GM12878 (cell line): ENCODE results near the gene TOLLIP. TPM values are rescaled to one million over a fixed set of nuclear protein-coding genes. Genes with fewer than 3 reads are reported as not detected.

Source experiments
- ATF2 ChIP-seq: IDR thresholded peaks from 2 replicates; pipeline ENCODE4 v1.6.1; 2012; ENCODE audit warnings: low read length, inconsistent platforms
- ATF3 ChIP-seq: IDR thresholded peaks from 2 replicates; pipeline ENCODE4 v1.6.1; 2011; ENCODE audit warnings: low read depth, mild to moderate bottlenecking, low read length, moderate library complexity, borderline replicate concordance; ENCODE audit errors: extremely low read depth
- CEBPZ ChIP-seq: fragments of 150-350 bp; IDR thresholded peaks from 2 replicates; pipeline ENCODE4 v1.6.1; 2016; ENCODE audit warnings: low read depth, low read length
- CREM ChIP-seq: IDR thresholded peaks from 2 replicates; pipeline ENCODE4 v1.6.1; 2014; ENCODE audit warnings: antibody characterized with exemption, low read depth
- DPF2 ChIP-seq: fragments of 450-650 bp; IDR thresholded peaks from 2 replicates; pipeline ENCODE4 v1.6.1; 2017; ENCODE audit warnings: mild to moderate bottlenecking
- ETV6 ChIP-seq, 2 experiments: fragments of 450-650 bp in 1 of 2; IDR thresholded peaks in 1 of 2; conservative IDR thresholded peaks in 1 of 2; 2 replicates each; pipeline ENCODE4 v1.6.1; 2014; ENCODE audit warnings: antibody characterized with exemption in 1 of 2, borderline replicate concordance in 1 of 2, low read depth in 1 of 2, mild to moderate bottlenecking in 1 of 2, moderate library complexity in 1 of 2
- GATAD2B ChIP-seq: fragments of 450-650 bp; conservative IDR thresholded peaks from 2 replicates; pipeline ENCODE4 v1.6.1; 2017; ENCODE audit warnings: low read depth, mild to moderate bottlenecking, moderate library complexity
- LARP7 ChIP-seq: fragments of 450-650 bp; IDR thresholded peaks from 2 replicates; pipeline ENCODE4 v1.6.1; 2017; ENCODE audit warnings: mild to moderate bottlenecking
- MEF2A ChIP-seq: IDR thresholded peaks from 2 replicates; pipeline ENCODE4 v1.6.1; 2011; ENCODE audit warnings: low read depth, mild to moderate bottlenecking, low read length, moderate library complexity; ENCODE audit not compliant: insufficient read depth
- MYB ChIP-seq: fragments of 150-350 bp; IDR thresholded peaks from 2 replicates; pipeline ENCODE4 v1.6.1; 2014; ENCODE audit warnings: mild to moderate bottlenecking, low read depth, low read length, borderline replicate concordance
- NKRF ChIP-seq: fragments of 450-650 bp; conservative IDR thresholded peaks from 2 replicates; pipeline ENCODE4 v1.6.1; 2017; ENCODE audit warnings: mild to moderate bottlenecking, moderate library complexity
- SMAD5 ChIP-seq: IDR thresholded peaks from 2 replicates; pipeline ENCODE4 v1.6.1; 2016; ENCODE audit warnings: antibody characterized with exemption, low read depth
- TARDBP ChIP-seq: IDR thresholded peaks from 2 replicates; pipeline ENCODE4 v1.6.1; 2016; ENCODE audit warnings: borderline replicate concordance
- TCF3 ChIP-seq: IDR thresholded peaks from 2 replicates; pipeline ENCODE4 v1.6.1; 2012; ENCODE audit warnings: low read depth, mild to moderate bottlenecking, low read length, borderline replicate concordance; ENCODE audit not compliant: insufficient read depth
- TCF7 ChIP-seq: IDR thresholded peaks from 2 replicates; pipeline ENCODE4 v1.6.1; 2014; ENCODE audit warnings: antibody characterized with exemption, borderline replicate concordance
- USF1 ChIP-seq: IDR thresholded peaks from 2 replicates; pipeline ENCODE4 v1.6.1; 2011; ENCODE audit warnings: borderline replicate concordance, low read depth, mild to moderate bottlenecking, moderate library complexity, mixed read lengths, low read length; ENCODE audit not compliant: insufficient read depth; ENCODE audit errors: extremely low read length
- USF2 ChIP-seq: IDR thresholded peaks from 2 replicates; pipeline ENCODE4 v1.6.1; 2011; ENCODE audit warnings: low read depth, low read length, improper control_type of control experiment, borderline replicate concordance
- ZNF217 ChIP-seq: fragments of 450-650 bp; IDR thresholded peaks from 2 replicates; pipeline ENCODE4 v1.6.1; 2017; ENCODE audit warnings: antibody characterized with exemption, mild to moderate bottlenecking
- ZNF24 ChIP-seq: fragments of 450-650 bp; IDR thresholded peaks from 2 replicates; pipeline ENCODE4 v1.6.1; 2017; ENCODE audit warnings: antibody characterized with exemption, mild to moderate bottlenecking
- polyA plus RNA-seq, 11 experiments: library from polyadenylated mRNA; depleted of rRNA in 4 of 11; unstranded in 6 of 11; stranded (reverse) in 5 of 11; fragments of >200 nt; fragmentation: Nextera tagmentation in 4 of 11; fragmentation: Illumina TruSeq in 1 of 11; extraction: Ambion mirVana in 4 of 11; extraction: Trizol in 1 of 11; gene quantifications; 1 replicate in 1 of 11; 2 replicates in 10 of 11; pipeline versions ENCODE4 v1.2.1 to v1.2.3, GENCODE V29; 2011 to 2016; ENCODE audit warnings: inconsistent platforms in 2 of 11, missing spikeins in 2 of 11, low read depth in 1 of 11
- total RNA-seq, 4 experiments: library from RNA; depleted of rRNA in 3 of 4; stranded (reverse); fragments of >200 nt in 3 of 4; fragmentation: Illumina TruSeq in 1 of 4; extraction: Trizol in 1 of 4; gene quantifications; 2 replicates each; pipeline versions ENCODE4 v1.2.1 to v1.2.3, GENCODE V29; 2013 to 2021

The TOLLIP gene
- total and polyA plus RNA-seq, 10 of the 15 experiments (the other 5 are each of a cell fraction or from before 2014, with no cell fraction given), result 0.47 to 39.5 (median 21.6) TPM

- no peak for TF ChIP-seq USF1
- TF ChIP-seq ATF2, result no peak
- peak; percentile 95; the same call in 1 of the 2 replicates for TF ChIP-seq NKRF
- no peak for TF ChIP-seq ZNF24
- TF ChIP-seq LARP7, result peak; percentile 72; the same call in 1 of the 2 replicates
- no peak for TF ChIP-seq DPF2
- no peak for TF ChIP-seq TCF7
- 0 out of 2 replicates have a peak, but pooled peaks have one; percentile 14 for TF ChIP-seq TCF3
- no peak for TF ChIP-seq CEBPZ
- no peak for TF ChIP-seq SMAD5
- TF ChIP-seq ZNF217, result no peak
- TF ChIP-seq ATF3, result no peak
- no peak for TF ChIP-seq ETV6 (conservative IDR thresholded peaks at IDR 0.05 in 1 of 2, IDR thresholded peaks at IDR 0.05 in 1 of 2; ENCODE audit: borderline replicate concordance in 1 of 2, low read depth in 1 of 2)
- TF ChIP-seq TARDBP, result no peak
- no peak for TF ChIP-seq MYB
- TF ChIP-seq CREM, result no peak
- TF ChIP-seq GATAD2B, result peak; percentile 58
- no peak for TF ChIP-seq USF2
- TF ChIP-seq MEF2A, result no peak
Observed at GRCh38 chr11:1308743-1309497, 512 bp downstream of the TOLLIP start (continued).
